ENCODE measurements around the gene SETD1B.

Gene SETD1B

DNA sequence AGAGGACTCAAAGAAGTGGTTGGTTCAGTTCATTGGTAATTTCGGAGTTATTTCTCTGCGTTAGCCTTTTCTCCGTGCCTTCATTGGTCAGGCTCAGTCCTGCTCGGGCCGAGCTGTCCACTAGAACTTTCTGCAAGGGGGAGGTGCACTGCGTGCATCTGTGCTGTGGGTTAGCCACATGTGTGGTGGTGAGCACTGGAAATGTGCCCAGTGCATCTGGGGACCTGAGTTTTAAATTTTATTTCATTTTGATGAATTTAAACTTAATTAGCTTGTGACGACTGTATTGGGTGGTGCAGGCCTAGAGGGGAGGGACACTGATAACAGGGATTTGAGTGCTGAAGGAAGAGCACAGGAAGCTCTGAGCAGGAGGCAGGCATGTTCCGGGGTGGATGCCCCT is 24.5 kb downstream of the SETD1B start:
- Histone ChIP-seq H3K9ac (ENCODE audit: low read length) (no peak overlapping the region), H3K27ac (ENCODE audit: low read length) (no peak overlapping the region), H3K4me2 (ENCODE audit: low read depth, low read length) (no peak overlapping the region), H2AFZ (ENCODE audit: low read length) (no peak overlapping the region), H3F3A (ENCODE audit: insufficient read depth, low read length) (no peaks in the 10 kb centered on the region), H3K4me1 (ENCODE audit: low read length) (no peaks in the 10 kb centered on the region), H3K9me3 (replicated peaks; ENCODE audit: insufficient read depth, low read length) (no peaks in the 10 kb centered on the region), H3K4me3 (ENCODE audit: low read length) (no peak overlapping the region), H3K27me3 (replicated peaks; ENCODE audit: insufficient read depth, low read length) (no peaks in the 10 kb centered on the region), H3K79me2 (ENCODE audit: low read length) (no peaks in the 10 kb centered on the region), H4K20me1 (ENCODE audit: insufficient read depth, low read length) (no peaks in the 10 kb centered on the region), H3K36me3 (replicated peaks; ENCODE audit: insufficient read depth, low read length) (no peaks in the 10 kb centered on the region), H3K9me2 (replicated peaks; ENCODE audit: insufficient read depth, low read length) (no peaks in the 10 kb centered on the region)
- TF ChIP-seq, protein P1, sequence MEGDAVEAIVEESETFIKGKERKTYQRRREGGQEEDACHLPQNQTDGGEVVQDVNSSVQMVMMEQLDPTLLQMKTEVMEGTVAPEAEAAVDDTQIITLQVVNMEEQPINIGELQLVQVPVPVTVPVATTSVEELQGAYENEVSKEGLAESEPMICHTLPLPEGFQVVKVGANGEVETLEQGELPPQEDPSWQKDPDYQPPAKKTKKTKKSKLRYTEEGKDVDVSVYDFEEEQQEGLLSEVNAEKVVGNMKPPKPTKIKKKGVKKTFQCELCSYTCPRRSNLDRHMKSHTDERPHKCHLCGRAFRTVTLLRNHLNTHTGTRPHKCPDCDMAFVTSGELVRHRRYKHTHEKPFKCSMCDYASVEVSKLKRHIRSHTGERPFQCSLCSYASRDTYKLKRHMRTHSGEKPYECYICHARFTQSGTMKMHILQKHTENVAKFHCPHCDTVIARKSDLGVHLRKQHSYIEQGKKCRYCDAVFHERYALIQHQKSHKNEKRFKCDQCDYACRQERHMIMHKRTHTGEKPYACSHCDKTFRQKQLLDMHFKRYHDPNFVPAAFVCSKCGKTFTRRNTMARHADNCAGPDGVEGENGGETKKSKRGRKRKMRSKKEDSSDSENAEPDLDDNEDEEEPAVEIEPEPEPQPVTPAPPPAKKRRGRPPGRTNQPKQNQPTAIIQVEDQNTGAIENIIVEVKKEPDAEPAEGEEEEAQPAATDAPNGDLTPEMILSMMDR (IDR thresholded peaks at IDR 0.05; ENCODE audit: low read length) = no peak
- TF ChIP-seq EZH2 (optimal IDR thresholded peaks at IDR 0.05; ENCODE audit: low read depth, low read length) (no peak), EZH2phosphoT487 (IDR thresholded peaks at IDR 0.05; ENCODE audit: low read length) (no peak)
- no peak for DNase-seq

DNA sequence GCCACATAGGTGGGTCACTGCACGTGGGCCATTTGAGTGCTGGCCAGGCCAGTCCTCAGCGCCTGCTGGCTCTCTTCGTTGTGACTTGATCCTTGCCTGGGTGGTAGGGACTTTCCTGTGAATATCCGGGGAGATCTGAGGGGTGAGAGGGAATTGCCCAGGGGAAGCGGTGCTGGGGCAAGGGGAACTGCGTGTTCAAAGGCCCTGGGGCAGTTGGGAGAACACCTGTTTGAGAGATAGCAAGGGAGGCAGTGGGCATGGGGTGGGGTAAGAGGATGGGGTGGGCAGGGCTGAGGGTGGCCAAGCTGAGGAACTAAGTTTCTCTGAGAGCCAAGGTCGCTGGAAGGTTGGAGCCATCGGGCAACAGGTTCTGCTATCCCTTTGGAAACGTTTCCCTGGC is 25.0 kb downstream of the SETD1B start:
- H3K9me3 ChIP-seq (replicated peaks; ENCODE audit: insufficient read depth, low read length) = no peaks in the 10 kb centered on the region
- H3F3A ChIP-seq (ENCODE audit: insufficient read depth, low read length) = no peaks in the 10 kb centered on the region
- H3K4me1 ChIP-seq (ENCODE audit: low read length) = no peaks in the 10 kb centered on the region
- H3K9me2 ChIP-seq (replicated peaks; ENCODE audit: insufficient read depth, low read length) = no peaks in the 10 kb centered on the region
- H4K20me1 ChIP-seq (ENCODE audit: insufficient read depth, low read length) = no peaks in the 10 kb centered on the region
- no peak overlapping the region for H3K4me2 ChIP-seq (ENCODE audit: low read depth, low read length)
- no peaks in the 10 kb centered on the region for H3K27me3 ChIP-seq (replicated peaks; ENCODE audit: insufficient read depth, low read length)
- H3K4me3 ChIP-seq (ENCODE audit: low read length) = no peak overlapping the region
- H3K9ac ChIP-seq (ENCODE audit: low read length) = no peak overlapping the region
- TF ChIP-seq EZH2 (optimal IDR thresholded peaks at IDR 0.05; ENCODE audit: low read depth, low read length) (no peak), EZH2phosphoT487 (IDR thresholded peaks at IDR 0.05; ENCODE audit: low read length) (no peak)
- TF ChIP-seq, protein P1 (IDR thresholded peaks at IDR 0.05; ENCODE audit: low read length) = no peak
- no peaks in the 10 kb centered on the region for H3K36me3 ChIP-seq (replicated peaks; ENCODE audit: insufficient read depth, low read length)
- H3K79me2 ChIP-seq (ENCODE audit: low read length) = no peaks in the 10 kb centered on the region
- no peak overlapping the region for H3K27ac ChIP-seq (ENCODE audit: low read length)
- DNase-seq = no peak
- H2AFZ ChIP-seq (ENCODE audit: low read length) = no peak overlapping the region

DNA sequence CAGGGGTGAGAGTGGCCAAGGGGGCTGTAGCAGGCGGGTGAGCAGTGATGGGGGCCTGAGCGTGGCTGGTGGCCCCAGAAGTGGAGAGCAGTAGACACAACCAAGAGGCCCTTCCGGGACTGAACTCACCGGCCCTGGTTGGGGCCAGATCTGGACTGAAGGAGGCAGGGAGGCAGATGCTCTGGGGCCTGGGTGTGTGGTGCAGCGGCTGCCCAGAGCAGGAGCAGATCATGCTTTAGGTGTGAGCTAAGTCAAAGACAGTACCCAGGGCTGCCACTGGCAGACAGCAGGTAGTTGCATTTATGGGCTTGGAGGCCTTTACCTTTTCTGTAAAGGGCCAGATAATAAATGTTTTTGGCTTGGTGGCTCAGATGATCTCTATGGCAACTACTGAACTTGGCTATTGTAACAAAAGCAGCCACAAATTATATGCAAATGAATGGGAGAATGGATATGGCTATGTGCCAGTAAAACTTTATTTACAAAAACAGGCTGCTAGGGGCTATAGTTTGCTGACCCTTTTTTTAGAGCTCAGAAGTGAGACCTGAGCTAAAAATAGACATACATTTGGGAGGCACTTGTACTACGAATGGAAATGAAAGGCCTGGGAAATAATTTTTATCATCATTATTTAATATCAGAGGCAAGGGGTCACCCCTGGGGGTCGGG is 25.6 kb downstream of the SETD1B start:
- H3F3A ChIP-seq (ENCODE audit: insufficient read depth, low read length) = no peaks in the 10 kb centered on the region
- no peaks in the 10 kb centered on the region for H3K27me3 ChIP-seq (replicated peaks; ENCODE audit: insufficient read depth, low read length)
- no peaks in the 10 kb centered on the region for H4K20me1 ChIP-seq (ENCODE audit: insufficient read depth, low read length)
- DNase-seq = no peak
- no peak overlapping the region for H3K9ac ChIP-seq (ENCODE audit: low read length)
- H3K79me2 ChIP-seq (ENCODE audit: low read length) = no peaks in the 10 kb centered on the region
- no peak overlapping the region for H3K4me2 ChIP-seq (ENCODE audit: low read depth, low read length)
- no peaks in the 10 kb centered on the region for H3K9me2 ChIP-seq (replicated peaks; ENCODE audit: insufficient read depth, low read length)
- H3K4me1 ChIP-seq (ENCODE audit: low read length) = no peaks in the 10 kb centered on the region
- TF ChIP-seq, protein P1 (IDR thresholded peaks at IDR 0.05; ENCODE audit: low read length) = no peak
- no peak for TF ChIP-seq EZH2 (optimal IDR thresholded peaks at IDR 0.05; ENCODE audit: low read depth, low read length)
- no peak for TF ChIP-seq EZH2phosphoT487 (IDR thresholded peaks at IDR 0.05; ENCODE audit: low read length)
- no peak overlapping the region for H3K27ac ChIP-seq (ENCODE audit: low read length)
- H3K9me3 ChIP-seq (replicated peaks; ENCODE audit: insufficient read depth, low read length) = no peaks in the 10 kb centered on the region
- no peak overlapping the region for H2AFZ ChIP-seq (ENCODE audit: low read length)
- no peaks in the 10 kb centered on the region for H3K36me3 ChIP-seq (replicated peaks; ENCODE audit: insufficient read depth, low read length)
- no peak overlapping the region for H3K4me3 ChIP-seq (ENCODE audit: low read length)
